OCI-LY3 (cell line): ENCODE results near the gene WWOX.

ENCODE experiments used
- EZH2phosphoT487 ChIP-seq: fragments of 200-600 bp; shearing (Covaris generic); IDR thresholded peaks from 2 replicates; pipeline ENCODE4 v1.6.1; 2018; ENCODE audit warnings: antibody characterized with exemption, mixed run types, low read depth
- TF ChIP-seq, protein P1 (sequence below): fragments of 200-600, 300-600 bp; sonication (generic); IDR thresholded peaks from 2 replicates; pipeline ENCODE4 v1.5.1; 2014; ENCODE audit warnings: antibody characterized with exemption, low read length, low read depth

DNA sequence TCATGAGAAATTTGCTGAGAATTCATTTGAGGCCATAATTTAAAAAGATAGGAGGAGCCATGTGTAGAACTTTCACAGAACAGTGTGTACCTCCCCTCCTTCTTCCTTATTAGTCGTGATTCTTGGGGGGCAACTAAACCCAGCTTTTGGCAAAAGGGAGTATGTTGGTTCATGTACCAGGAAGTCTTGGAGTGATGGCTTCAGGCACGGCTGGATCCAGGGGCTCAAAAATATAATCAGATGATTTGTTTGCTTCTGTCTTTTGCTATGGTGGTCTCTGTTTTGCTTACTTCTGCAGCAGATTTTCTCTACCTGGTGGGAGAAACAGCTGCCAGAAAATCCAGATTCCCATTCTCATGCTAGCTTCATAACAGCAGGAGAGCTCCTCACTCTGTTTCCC, 871.2 kb downstream of the WWOX start:
- TF ChIP-seq, protein P1, sequence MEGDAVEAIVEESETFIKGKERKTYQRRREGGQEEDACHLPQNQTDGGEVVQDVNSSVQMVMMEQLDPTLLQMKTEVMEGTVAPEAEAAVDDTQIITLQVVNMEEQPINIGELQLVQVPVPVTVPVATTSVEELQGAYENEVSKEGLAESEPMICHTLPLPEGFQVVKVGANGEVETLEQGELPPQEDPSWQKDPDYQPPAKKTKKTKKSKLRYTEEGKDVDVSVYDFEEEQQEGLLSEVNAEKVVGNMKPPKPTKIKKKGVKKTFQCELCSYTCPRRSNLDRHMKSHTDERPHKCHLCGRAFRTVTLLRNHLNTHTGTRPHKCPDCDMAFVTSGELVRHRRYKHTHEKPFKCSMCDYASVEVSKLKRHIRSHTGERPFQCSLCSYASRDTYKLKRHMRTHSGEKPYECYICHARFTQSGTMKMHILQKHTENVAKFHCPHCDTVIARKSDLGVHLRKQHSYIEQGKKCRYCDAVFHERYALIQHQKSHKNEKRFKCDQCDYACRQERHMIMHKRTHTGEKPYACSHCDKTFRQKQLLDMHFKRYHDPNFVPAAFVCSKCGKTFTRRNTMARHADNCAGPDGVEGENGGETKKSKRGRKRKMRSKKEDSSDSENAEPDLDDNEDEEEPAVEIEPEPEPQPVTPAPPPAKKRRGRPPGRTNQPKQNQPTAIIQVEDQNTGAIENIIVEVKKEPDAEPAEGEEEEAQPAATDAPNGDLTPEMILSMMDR, result no peak
- no peak for TF ChIP-seq EZH2phosphoT487
